Measurements from ENCODE around the gene PBX3. TPM values are rescaled to one million over a fixed set of nuclear protein-coding genes. Genes with fewer than 3 reads are reported as not detected.

Gene PBX3
- total and polyA plus RNA-seq, 2 of the 13 experiments (the other 11 are each of a cell fraction or from before 2014, with no cell fraction given) = 6.0 to 11.2 TPM

GRCh38 chr9:125758986-125759763, 12.0 kb downstream of the PBX3 start (continued):
- TF ChIP-seq E2F5 (CRISPR knock-in tag; conservative IDR thresholded peaks at IDR 0.05) = no peak
- TF ChIP-seq PLRG1 (conservative IDR thresholded peaks at IDR 0.05) = no peak
- no peak; the same call in 1 of the 2 replicates for TF ChIP-seq ZNF629 (CRISPR knock-in tag; conservative IDR thresholded peaks at IDR 0.05)
- TF ChIP-seq ZBTB14 (CRISPR knock-in tag; IDR thresholded peaks at IDR 0.05) = no peak
- no peak for TF ChIP-seq SP4 (CRISPR knock-in tag; IDR thresholded peaks at IDR 0.05)
- no peak for TF ChIP-seq RXRA (CRISPR knock-in tag; IDR thresholded peaks at IDR 0.05)
- TF ChIP-seq SMAD1 (CRISPR knock-in tag; IDR thresholded peaks at IDR 0.05; ENCODE audit: borderline replicate concordance, low read depth) = no peak
- no peak for TF ChIP-seq ZBTB20 (CRISPR knock-in tag; IDR thresholded peaks at IDR 0.05; ENCODE audit: borderline replicate concordance, low read depth)
- no peak for TF ChIP-seq MBNL3 (CRISPR knock-in tag; conservative IDR thresholded peaks at IDR 0.05)
- TF ChIP-seq LRRFIP1 (CRISPR knock-in tag; conservative IDR thresholded peaks at IDR 0.05) = no peak
- TF ChIP-seq ZNF652 (CRISPR knock-in tag; IDR thresholded peaks at IDR 0.05; ENCODE audit: borderline replicate concordance, low read depth) = no peak
- no peak for TF ChIP-seq SMAD3 (CRISPR knock-in tag; IDR thresholded peaks at IDR 0.05)
- TF ChIP-seq ZNF101 (CRISPR knock-in tag; IDR thresholded peaks at IDR 0.05; ENCODE audit: borderline replicate concordance, low read depth) = no peak
- no peak for TF ChIP-seq YEATS2 (CRISPR knock-in tag; IDR thresholded peaks at IDR 0.05; ENCODE audit: borderline replicate concordance)
- TF ChIP-seq ZNF777 (CRISPR knock-in tag; IDR thresholded peaks at IDR 0.05) = no peak
- no peak for TF ChIP-seq ZFP37 (CRISPR knock-in tag; IDR thresholded peaks at IDR 0.05; ENCODE audit: borderline replicate concordance)
- TF ChIP-seq ZSCAN9 (CRISPR knock-in tag; IDR thresholded peaks at IDR 0.05; ENCODE audit: borderline replicate concordance) = peak; percentile 47; the same call in 1 of the 2 replicates
- TF ChIP-seq ZNF142 (CRISPR knock-in tag; IDR thresholded peaks at IDR 0.05) = no peak
- peak; percentile 76 for TF ChIP-seq TEAD3 (CRISPR knock-in tag; optimal IDR thresholded peaks at IDR 0.05; ENCODE audit: borderline replicate concordance)

Measured in HepG2 (cell line).